Mesodermal cell (in vitro differentiated cells): ENCODE results near the gene EIF2B5.

Experiments
- H3K27ac ChIP-seq: 2 replicates; pipeline ENCODE4 v1.7.0; 2013; ENCODE audit warnings: mild to moderate bottlenecking, low read depth, low read length, moderate library complexity; ENCODE audit not compliant: severe bottlenecking
- H3K36me3 ChIP-seq: 2 replicates; pipeline ENCODE4 v1.7.1; 2013; ENCODE audit warnings: mild to moderate bottlenecking, low read length, moderate library complexity; ENCODE audit not compliant: control insufficient read depth, insufficient read depth
- H3K4me1 ChIP-seq: one replicate; pipeline ENCODE4 v1.7.1; 2013; ENCODE audit warnings: mild to moderate bottlenecking, low read length; ENCODE audit not compliant: insufficient read depth, control insufficient read depth, poor library complexity, severe bottlenecking
- H3K4me3 ChIP-seq: 2 replicates; pipeline ENCODE4 v1.7.0; 2013; ENCODE audit warnings: low read length, control low read depth, mild to moderate bottlenecking; ENCODE audit not compliant: insufficient read depth, poor library complexity, severe bottlenecking; ENCODE audit errors: extremely low read depth
- H3K9me3 ChIP-seq: 2 replicates; pipeline ENCODE4 v1.7.1; 2013; ENCODE audit warnings: mild to moderate bottlenecking, low read length, moderate library complexity; ENCODE audit not compliant: control insufficient read depth
- WGBS, 2 experiments: methylation state at CpG; one replicate each; pipeline ENCODE4 v1.1.5; 2013; ENCODE audit warnings: missing lambda C conversion rate in 2 of 2; ENCODE audit not compliant: insufficient coverage in 2 of 2; 5-methylcytosine and 5-hydroxymethylcytosine counted together

Gene EIF2B5

GRCh38 chr3:184174284-184174645, 39.1 kb downstream of the EIF2B5 start:
- peak overlapping the region; percentile 11 for H3K4me3 ChIP-seq
- no CpG with 5 or more reads among the region's 4 CpGs for WGBS, 2 experiments
- H3K27ac ChIP-seq = peak overlapping the region; percentile 55
- H3K9me3 ChIP-seq = no peaks in the 10 kb centered on the region
- H3K36me3 ChIP-seq = peaks cover 71% of the 10 kb centered on the region
- peaks cover 46% of the 10 kb centered on the region for H3K4me1 ChIP-seq

- 0 to 1% methylated on average over 52 to 56 of the region's 73 CpGs for WGBS, 2 experiments
- Histone ChIP-seq H3K27ac (peak within 1 kb of the TSS; percentile 96), H3K9me3 (no peaks in the 10 kb centered on the region)
Observed at GRCh38 chr3:184174646-184175492, 39.7 kb downstream of the EIF2B5 start, which contains the start of gene AP2M1. AP2M1 (plus strand) TSS chr3:184174855; CDS start chr3:184176994, 2,139 bp downstream.

GRCh38 chr3:184175506-184175905, 40.3 kb downstream of the EIF2B5 start:
- H3K4me3 ChIP-seq = peak overlapping the region; percentile 96
- H3K9me3 ChIP-seq = no peaks in the 10 kb centered on the region
- H3K4me1 ChIP-seq = peaks cover 56% of the 10 kb centered on the region
- H3K27ac ChIP-seq = peak overlapping the region; percentile 96
- 2 to 6% methylated on average over 5 to 8 of the region's 8 CpGs for WGBS, 2 experiments
- peaks cover 72% of the 10 kb centered on the region for H3K36me3 ChIP-seq

More at GRCh38 chr3:184174646-184175492, 39.7 kb downstream of the EIF2B5 start, which contains the start of gene AP2M1:
- Histone ChIP-seq H3K4me1 (peaks cover 52% of the 10 kb centered on the region), H3K4me3 (peak within 1 kb of the TSS; percentile 96), H3K36me3 (peaks cover 72% of the 10 kb centered on the region)

- peaks cover 56% of the 10 kb centered on the region for H3K4me1 ChIP-seq
- H3K4me3 ChIP-seq = peak overlapping the region; percentile 96
- peaks cover 72% of the 10 kb centered on the region for H3K36me3 ChIP-seq
- WGBS, 2 experiments = no CpG with 5 or more reads among the region's 3 CpGs
- no peaks in the 10 kb centered on the region for H3K9me3 ChIP-seq
- peak overlapping the region; percentile 96 for H3K27ac ChIP-seq
Observed at GRCh38 chr3:184175981-184176376, 40.8 kb downstream of the EIF2B5 start.

- H3K4me1 ChIP-seq = peaks cover 49% of the 10 kb centered on the region
- H3K27ac ChIP-seq = peak overlapping the region; percentile 96
- 9 to 10% methylated on average over 8 to 9 of the region's 19 CpGs for WGBS, 2 experiments
- peak overlapping the region; percentile 96 for H3K4me3 ChIP-seq
- H3K9me3 ChIP-seq = no peaks in the 10 kb centered on the region
- H3K36me3 ChIP-seq = peaks cover 72% of the 10 kb centered on the region
Observed at GRCh38 chr3:184176377-184177330, 41.5 kb downstream of the EIF2B5 start.

GRCh38 chr3:184177331-184177731, 42.2 kb downstream of the EIF2B5 start:
- Histone ChIP-seq H3K9me3 (no peaks in the 10 kb centered on the region), H3K4me3 (peak overlapping the region; percentile 96), H3K4me1 (peaks cover 45% of the 10 kb centered on the region), H3K36me3 (peaks cover 72% of the 10 kb centered on the region), H3K27ac (peak overlapping the region; percentile 96)
- 25 to 29% methylated on average over 2 of the region's 4 CpGs for WGBS, 2 experiments

- Histone ChIP-seq H3K27ac (peak overlapping the region; percentile 96), H3K4me1 (peaks cover 43% of the 10 kb centered on the region), H3K4me3 (peak overlapping the region; percentile 96), H3K36me3 (peaks cover 73% of the 10 kb centered on the region), H3K9me3 (no peaks in the 10 kb centered on the region)
- WGBS, 2 experiments = 90 to 95% methylated on average over 10 to 14 of the region's 14 CpGs
Observed at GRCh38 chr3:184177767-184178306, 42.7 kb downstream of the EIF2B5 start.

GRCh38 chr3:184178521-184179138, 43.5 kb downstream of the EIF2B5 start:
- H3K4me1 ChIP-seq = peaks cover 40% of the 10 kb centered on the region
- H3K36me3 ChIP-seq = peaks cover 75% of the 10 kb centered on the region
- H3K4me3 ChIP-seq = no peak overlapping the region
- H3K9me3 ChIP-seq = no peaks in the 10 kb centered on the region
- 95 to 98% methylated on average over 13 of the region's 13 CpGs for WGBS, 2 experiments
- H3K27ac ChIP-seq = no peak overlapping the region

GRCh38 chr3:184180165-184180564, 45.0 kb downstream of the EIF2B5 start:
- H3K36me3 ChIP-seq = peaks cover 84% of the 10 kb centered on the region
- no peaks in the 10 kb centered on the region for H3K9me3 ChIP-seq
- peaks cover 50% of the 10 kb centered on the region for H3K4me1 ChIP-seq
- WGBS, 2 experiments = 94 to 100% methylated on average over 4 to 5 of the region's 6 CpGs
- H3K4me3 ChIP-seq = no peak overlapping the region
- H3K27ac ChIP-seq = peak overlapping the region; percentile 16

GRCh38 chr3:184181596-184181995, 46.4 kb downstream of the EIF2B5 start:
- Histone ChIP-seq H3K4me3 (no peak overlapping the region), H3K36me3 (peaks cover 81% of the 10 kb centered on the region), H3K4me1 (peaks cover 54% of the 10 kb centered on the region), H3K9me3 (no peaks in the 10 kb centered on the region), H3K27ac (no peak overlapping the region)
- 98% methylated on average over 5 to 8 of the region's 9 CpGs for WGBS, 2 experiments
